HG03103 (cell line): ENCODE data around the gene ITPRID1.
"Not testable (repeated sequence)": the region's sequence is repeated elsewhere in the genome, so short reads cannot be mapped to it uniquely, and the experiment has no call there.

Experiments
- ATAC-seq: cut with Tn5 transposase; IDR thresholded peaks from one replicate; pipeline ENCODE4 v1.9.1; 2021; ENCODE audit warnings: low read depth; ENCODE audit not compliant: unreplicated experiment

Gene ITPRID1

DNA sequence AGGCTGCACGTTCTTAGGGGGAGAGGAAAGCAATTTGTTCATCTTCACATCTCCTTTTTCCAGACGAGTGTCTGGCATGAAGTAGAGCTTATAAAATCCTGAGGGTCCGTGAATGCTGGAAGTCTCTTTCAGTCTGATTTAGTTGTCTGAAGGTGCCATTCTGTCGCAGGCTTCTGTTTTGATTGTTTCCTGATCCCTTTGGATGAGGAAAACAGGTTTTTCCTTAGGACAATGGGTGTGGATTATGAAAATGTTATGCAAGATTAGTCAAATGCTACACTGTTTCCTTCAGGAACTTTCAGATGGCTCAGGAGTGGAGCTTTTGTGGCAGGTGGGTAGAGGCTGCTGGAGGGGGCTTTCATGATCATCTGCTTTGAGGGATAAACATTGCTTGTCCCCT is at the start of gene ITPRID1:
Gene ITPRID1 (plus strand): TSS at position 301 of the 400 bp plus-strand sequence. CDS start 38,935 bp downstream, outside the sequence.
- ATAC-seq, result no peak

GRCh38 chr7:31464601-31465000 is 49.3 kb upstream of the ITPRID1 start:
- no peak for ATAC-seq

GRCh38 chr7:31465285-31465684 is 48.6 kb upstream of the ITPRID1 start:
- ATAC-seq, result no peak

DNA sequence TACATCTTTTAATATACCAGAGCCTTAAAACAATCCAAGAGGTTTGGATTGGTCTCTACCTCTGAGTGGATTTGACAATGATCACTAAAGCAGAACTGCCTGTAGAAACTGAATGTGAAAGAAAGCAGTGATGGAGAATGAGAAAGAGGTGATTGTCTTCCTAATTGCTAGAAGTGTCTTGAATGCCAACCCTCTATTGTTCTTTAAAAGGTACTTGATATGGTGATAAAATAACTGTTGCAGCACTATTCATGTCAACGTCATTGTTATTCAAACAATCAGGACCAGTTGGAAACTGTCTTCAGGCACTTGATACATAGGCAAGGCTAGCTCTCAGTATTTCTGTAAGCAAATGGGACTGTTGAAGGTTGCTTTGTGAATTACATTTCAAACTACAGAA is 47.9 kb upstream of the ITPRID1 start:
- no peak for ATAC-seq

- not testable (repeated sequence) for ATAC-seq
Measured at GRCh38 chr7:31470883-31471282, 43.0 kb upstream of the ITPRID1 start.

- ATAC-seq, result no peak
Measured at GRCh38 chr7:31475368-31475767, 38.5 kb upstream of the ITPRID1 start.

GRCh38 chr7:31476073-31476745 is 37.7 kb upstream of the ITPRID1 start:
- no peak for ATAC-seq

DNA sequence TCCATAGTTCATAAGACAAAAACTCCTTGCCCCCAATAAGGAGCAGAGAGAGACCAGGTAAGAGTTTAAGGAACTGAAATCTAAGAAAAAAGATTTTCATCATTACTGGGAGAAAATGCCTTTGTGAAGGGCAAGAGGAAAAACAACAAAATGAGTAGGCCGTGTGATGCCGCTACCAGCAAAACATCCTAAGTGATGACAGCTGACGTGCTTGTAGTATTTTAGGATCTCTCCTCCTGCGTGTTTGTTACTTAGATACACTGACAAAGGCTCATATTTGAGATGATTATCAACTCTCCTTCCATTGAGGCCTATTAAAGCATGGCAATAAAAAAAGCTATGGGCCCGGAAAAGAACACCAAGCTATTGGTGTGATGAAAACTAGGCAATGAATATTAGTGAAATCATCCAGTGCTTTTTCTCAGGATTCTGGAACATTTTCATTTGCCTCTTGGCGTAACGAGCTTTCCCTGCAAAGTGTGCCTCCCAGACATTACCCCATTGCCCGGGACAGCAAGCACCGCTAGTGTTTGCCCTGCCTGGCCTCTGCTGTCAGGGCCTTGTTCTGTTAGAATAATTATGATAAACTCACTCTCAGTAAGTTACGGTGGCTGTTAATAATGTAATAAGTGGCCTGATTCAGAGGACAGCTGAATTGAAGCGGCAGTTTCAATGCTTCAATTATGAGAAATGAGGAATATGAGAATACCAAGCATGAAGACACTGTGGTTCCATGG is 36.8 kb upstream of the ITPRID1 start:
- no peak for ATAC-seq

GRCh38 chr7:31478018-31478417 is 35.9 kb upstream of the ITPRID1 start:
- ATAC-seq, result no peak

GRCh38 chr7:31478721-31479120 is 35.2 kb upstream of the ITPRID1 start:
- ATAC-seq, result peak; percentile 97

DNA sequence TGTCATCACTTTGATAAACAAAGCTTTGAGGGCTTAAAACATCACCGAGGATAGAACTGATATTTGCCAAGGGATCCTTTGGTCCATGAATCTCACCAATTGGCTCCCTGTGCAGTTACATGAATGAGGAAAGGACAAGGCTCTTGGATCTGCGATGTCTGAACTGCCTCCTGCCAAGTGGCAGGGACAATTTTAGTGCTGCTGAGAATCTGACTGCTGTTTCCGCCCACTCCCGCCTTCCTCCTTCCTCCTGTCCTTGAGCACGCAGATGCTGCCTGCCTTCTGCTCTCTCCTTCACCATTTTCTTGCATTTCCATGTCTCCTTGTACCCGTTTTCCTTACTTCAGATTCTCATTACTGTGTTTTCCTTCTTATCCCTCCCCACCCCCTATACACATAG is 26.8 kb upstream of the ITPRID1 start:
- no peak for ATAC-seq

- no peak for ATAC-seq
Measured at GRCh38 chr7:31487476-31487875, 26.4 kb upstream of the ITPRID1 start.

- peak; percentile 99 for ATAC-seq
Measured at GRCh38 chr7:31488562-31489203, 25.2 kb upstream of the ITPRID1 start.

- ATAC-seq, result no peak
Measured at GRCh38 chr7:31490796-31491314, 23.0 kb upstream of the ITPRID1 start.

GRCh38 chr7:31492086-31492485 is 21.8 kb upstream of the ITPRID1 start:
- ATAC-seq, result no peak

DNA sequence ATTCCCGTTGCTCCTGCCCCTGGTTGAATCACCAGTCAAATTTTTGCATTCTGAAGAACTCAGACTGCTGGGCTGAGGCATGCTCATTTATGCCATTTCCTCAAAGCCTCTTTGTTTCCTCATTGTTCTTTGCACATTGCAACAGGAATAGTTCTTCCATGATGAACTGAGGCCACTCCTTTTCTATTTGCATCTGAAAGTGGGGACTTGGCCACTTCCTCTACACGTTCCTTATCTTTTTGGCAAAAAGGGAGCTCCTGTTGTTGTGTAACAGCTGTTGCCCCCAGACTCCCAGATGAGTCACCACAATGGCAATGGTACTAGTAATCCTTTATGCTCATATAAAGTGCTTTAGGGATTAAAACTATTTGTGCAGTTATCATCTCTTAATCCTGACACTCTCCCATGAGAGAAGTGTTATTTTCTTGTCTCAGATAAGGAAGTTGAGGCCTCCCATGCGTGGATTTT is 20.1 kb upstream of the ITPRID1 start:
- ATAC-seq, result no peak

- no peak for ATAC-seq
Measured at GRCh38 chr7:31494421-31494820, 19.5 kb upstream of the ITPRID1 start.

DNA sequence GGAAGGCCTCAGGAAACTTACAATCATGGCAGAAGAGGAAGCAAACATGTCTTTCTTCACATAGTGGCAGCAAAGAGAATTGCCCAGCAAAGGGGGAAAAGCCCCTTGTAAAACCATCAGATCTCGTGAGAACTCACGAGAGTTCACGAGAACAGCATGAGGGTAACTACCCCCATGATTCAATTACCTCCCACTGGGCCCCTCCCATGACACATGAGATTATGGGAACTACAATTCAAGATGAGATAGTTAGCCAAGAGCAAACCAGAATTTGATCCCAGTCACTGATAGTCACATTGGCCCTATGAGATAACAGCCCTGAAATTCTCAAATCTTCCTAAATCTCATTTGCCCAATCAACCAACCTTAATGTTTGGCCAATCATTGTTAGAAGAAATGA is 18.2 kb upstream of the ITPRID1 start:
- ATAC-seq, result no peak

GRCh38 chr7:31497516-31497915 is 16.4 kb upstream of the ITPRID1 start:
- no peak for ATAC-seq

DNA sequence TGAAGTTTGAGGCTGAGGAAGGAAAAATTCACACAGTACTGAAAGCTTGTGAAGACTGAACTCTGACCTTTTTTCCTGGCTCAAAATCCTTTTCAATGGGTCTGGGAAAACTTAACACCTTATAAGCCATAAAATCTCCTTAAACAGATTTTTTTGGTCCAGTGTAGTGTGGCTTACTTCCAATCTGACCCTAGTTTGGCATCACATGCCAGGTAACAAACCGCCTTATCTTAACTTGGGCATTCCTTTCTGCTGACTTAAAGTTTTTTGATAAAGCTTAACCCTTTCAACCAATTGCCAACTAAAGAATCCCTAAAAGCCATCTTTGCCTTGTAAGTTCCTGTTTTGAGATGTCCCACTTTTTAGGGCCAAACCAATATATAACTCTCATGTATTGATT is 13.2 kb upstream of the ITPRID1 start:
- ATAC-seq, result no peak

DNA sequence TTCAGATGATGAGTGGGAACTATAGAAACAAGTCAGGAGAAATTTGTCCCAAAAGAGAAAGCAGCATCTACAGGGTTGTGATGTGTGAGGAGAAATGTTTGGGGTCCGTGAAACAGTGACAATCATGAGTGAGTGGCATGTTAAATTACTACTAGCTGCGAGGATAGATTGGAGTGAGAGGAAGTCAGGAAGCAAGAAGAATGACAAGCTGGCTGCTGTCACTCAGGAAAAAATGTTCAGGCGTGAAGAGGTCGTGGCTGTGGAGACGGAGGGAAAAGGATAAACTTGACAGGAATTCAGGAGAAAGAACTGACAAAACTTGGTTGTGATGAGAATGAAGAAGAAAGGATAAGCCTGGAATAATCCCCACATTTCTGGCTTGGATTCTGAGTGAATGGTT is 5.1 kb upstream of the ITPRID1 start:
- ATAC-seq, result no peak
